DOHH2 (cell line): Measurements from ENCODE around the gene CDT1.

Source experiments
- CTCF ChIP-seq: fragments of 200-600 bp; sonication (generic); IDR thresholded peaks from one replicate; pipeline ENCODE4 v1.5.1; 2014; ENCODE audit warnings: antibody characterized with exemption, mild to moderate bottlenecking, low read depth, low read length; ENCODE audit not compliant: poor library complexity, severe bottlenecking
- EZH2phosphoT487 ChIP-seq: fragments of 200-600 bp; sonication (generic); IDR thresholded peaks from 2 replicates; pipeline ENCODE4 v1.6.1; 2017; ENCODE audit warnings: borderline replicate concordance, mild to moderate bottlenecking, antibody characterized with exemption, low read length, moderate library complexity, mixed read lengths

GRCh38 chr16:88789594-88789993, 14.0 kb upstream of the CDT1 start:
- TF ChIP-seq CTCF, result no peak
- no peak for TF ChIP-seq EZH2phosphoT487
